ENCODE results near the gene MRI1.
A peak's percentile ranks its signal among the peaks of the same experiment; 100 is the strongest.

DNA sequence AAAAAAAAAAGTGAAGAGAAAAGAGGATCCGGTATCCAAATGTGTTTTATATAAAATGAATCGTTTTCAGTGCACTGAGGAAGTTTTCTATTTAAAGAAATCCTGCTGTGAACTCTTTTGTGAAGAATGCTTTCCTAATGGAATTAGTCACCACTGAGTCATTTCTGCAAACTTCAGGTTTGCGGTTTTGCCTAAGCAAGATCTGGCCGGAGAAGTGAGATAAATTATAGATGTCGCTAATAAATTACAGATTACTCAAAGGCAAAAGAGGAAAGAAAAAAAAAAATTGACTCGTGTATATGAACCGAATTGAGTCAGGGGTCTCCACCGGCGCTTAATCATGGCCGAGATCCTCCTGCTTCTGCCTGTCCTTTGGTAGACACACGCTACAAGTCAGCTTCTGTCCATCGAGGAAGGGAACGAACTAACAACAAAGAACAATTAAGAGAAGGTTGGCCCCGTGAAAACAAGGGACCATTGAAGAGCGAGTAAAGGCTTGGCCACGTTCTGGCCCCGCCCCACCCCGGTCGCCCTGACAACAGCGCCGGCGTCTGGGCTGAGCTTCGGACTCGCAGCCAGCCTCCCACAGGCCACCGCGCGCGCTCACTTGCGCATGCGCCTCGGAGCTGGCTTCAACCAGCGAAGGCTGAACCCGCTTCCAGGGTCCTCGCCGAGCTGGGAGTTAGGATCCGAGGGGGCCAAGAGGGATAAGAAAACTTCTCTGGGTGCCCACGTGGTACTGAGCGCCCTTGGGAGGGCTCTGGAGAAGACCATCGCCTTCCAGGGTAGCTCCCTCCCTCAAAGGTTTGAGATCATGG lies 33.0 kb upstream of the MRI1 start:
- TF ChIP-seq, protein P1, sequence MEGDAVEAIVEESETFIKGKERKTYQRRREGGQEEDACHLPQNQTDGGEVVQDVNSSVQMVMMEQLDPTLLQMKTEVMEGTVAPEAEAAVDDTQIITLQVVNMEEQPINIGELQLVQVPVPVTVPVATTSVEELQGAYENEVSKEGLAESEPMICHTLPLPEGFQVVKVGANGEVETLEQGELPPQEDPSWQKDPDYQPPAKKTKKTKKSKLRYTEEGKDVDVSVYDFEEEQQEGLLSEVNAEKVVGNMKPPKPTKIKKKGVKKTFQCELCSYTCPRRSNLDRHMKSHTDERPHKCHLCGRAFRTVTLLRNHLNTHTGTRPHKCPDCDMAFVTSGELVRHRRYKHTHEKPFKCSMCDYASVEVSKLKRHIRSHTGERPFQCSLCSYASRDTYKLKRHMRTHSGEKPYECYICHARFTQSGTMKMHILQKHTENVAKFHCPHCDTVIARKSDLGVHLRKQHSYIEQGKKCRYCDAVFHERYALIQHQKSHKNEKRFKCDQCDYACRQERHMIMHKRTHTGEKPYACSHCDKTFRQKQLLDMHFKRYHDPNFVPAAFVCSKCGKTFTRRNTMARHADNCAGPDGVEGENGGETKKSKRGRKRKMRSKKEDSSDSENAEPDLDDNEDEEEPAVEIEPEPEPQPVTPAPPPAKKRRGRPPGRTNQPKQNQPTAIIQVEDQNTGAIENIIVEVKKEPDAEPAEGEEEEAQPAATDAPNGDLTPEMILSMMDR (conservative IDR thresholded peaks at IDR 0.05; ENCODE audit: low read depth, low read length), result no peak
- TF ChIP-seq BHLHE40 (IDR thresholded peaks at IDR 0.05; ENCODE audit: low read depth, low read length) (peak; percentile 30; the same call in 1 of the 2 replicates), ELK1 (IDR thresholded peaks at IDR 0.05; ENCODE audit: borderline replicate concordance, low read depth, low read length) (no peak), POLR2A (IDR thresholded peaks at IDR 0.05; ENCODE audit: low read depth, low read length) (peak; percentile 62; the same call in 1 of the 2 replicates), USF2 (IDR thresholded peaks at IDR 0.05; ENCODE audit: low read depth, low read length) (no peak), FOS (IDR thresholded peaks at IDR 0.05; ENCODE audit: low read depth, low read length) (peak; percentile 96), CEBPB (IDR thresholded peaks at IDR 0.05; ENCODE audit: low read depth, low read length) (peak; percentile 74; the same call in 1 of the 2 replicates), MAFK (IDR thresholded peaks at IDR 0.05; ENCODE audit: low read depth, low read length) (no peak), SMC3 (IDR thresholded peaks at IDR 0.05; ENCODE audit: low read depth, low read length) (no peak), CHD1 (IDR thresholded peaks at IDR 0.05; ENCODE audit: low read depth, low read length) (peak; percentile 85; the same call in 1 of the 2 replicates), RAD21 (IDR thresholded peaks at IDR 0.05; ENCODE audit: low read length) (no peak), NFE2L2 (IDR thresholded peaks at IDR 0.05; ENCODE audit: low read depth, low read length) (no peak), RCOR1 (IDR thresholded peaks at IDR 0.05; ENCODE audit: insufficient replicate concordance, low read length) (no peak), RFX5 (IDR thresholded peaks at IDR 0.05; ENCODE audit: low read depth, low read length) (no peak)

All from IMR-90 (cell line).